WTC11 (cell line): ENCODE data around the gene TSPAN32.

ENCODE experiments used
- AFF4 ChIP-seq: sonication (generic); formaldehyde crosslinking; IDR thresholded peaks from 2 replicates; pipeline ENCODE4 v1.8.1; 2023; ENCODE audit warnings: mild to moderate bottlenecking, missing genetic modification reagents, borderline replicate concordance
- ARID4B ChIP-seq: sonication (generic); formaldehyde crosslinking; IDR thresholded peaks from 2 replicates; pipeline ENCODE4 v1.8.0; 2023; ENCODE audit warnings: missing genetic modification reagents, mild to moderate bottlenecking, borderline replicate concordance
- CTCF ChIP-seq: fragments of 200-600 bp; IDR thresholded peaks from 2 replicates; pipeline ENCODE4 v1.8.0; 2022; ENCODE audit warnings: antibody characterized with exemption
- ESRRA ChIP-seq: sonication (generic); formaldehyde crosslinking; IDR thresholded peaks from 2 replicates; pipeline ENCODE4 v1.8.1; 2022; ENCODE audit warnings: mild to moderate bottlenecking, missing genetic modification reagents, borderline replicate concordance
- FOXP4 ChIP-seq: sonication (generic); formaldehyde crosslinking; IDR thresholded peaks from 2 replicates; pipeline ENCODE4 v1.8.0; 2022; ENCODE audit warnings: mild to moderate bottlenecking, missing genetic modification reagents
- GABPB1 ChIP-seq: sonication (generic); formaldehyde crosslinking; IDR thresholded peaks from 2 replicates; pipeline ENCODE4 v1.8.1; 2023; ENCODE audit warnings: mild to moderate bottlenecking, missing genetic modification reagents
- NR3C1 ChIP-seq: sonication (generic); formaldehyde crosslinking; conservative IDR thresholded peaks from 2 replicates; pipeline ENCODE4 v1.8.1; 2023; ENCODE audit warnings: low read depth, mild to moderate bottlenecking, missing genetic modification reagents
- SOX15 ChIP-seq: fragments of 250-450 bp; sonication (Bioruptor Pico); IDR thresholded peaks from 2 replicates; pipeline ENCODE4 v1.9.0; 2021; ENCODE audit warnings: mild to moderate bottlenecking
- TF ChIP-seq, protein P1 (sequence below): sonication (generic); formaldehyde crosslinking; IDR thresholded peaks from 2 replicates; pipeline ENCODE4 v1.8.1; 2023; ENCODE audit warnings: mild to moderate bottlenecking, missing genetic modification reagents
- TF ChIP-seq, protein P2 (sequence below): sonication (generic); formaldehyde crosslinking; IDR thresholded peaks from 2 replicates; pipeline ENCODE4 v1.8.1; 2022; ENCODE audit warnings: low read depth, mild to moderate bottlenecking, moderate library complexity, missing genetic modification reagents, borderline replicate concordance
- TF ChIP-seq, protein P3 (sequence below): sonication (generic); formaldehyde crosslinking; IDR thresholded peaks from 2 replicates; pipeline ENCODE4 v1.8.0; 2022; ENCODE audit warnings: missing genetic modification reagents
- TF ChIP-seq, protein P4 (sequence below): sonication (generic); formaldehyde crosslinking; IDR thresholded peaks from 2 replicates; pipeline ENCODE4 v1.8.1; 2023; ENCODE audit warnings: mild to moderate bottlenecking, missing genetic modification reagents, moderate library complexity
- TF ChIP-seq, protein P5 (sequence below): fragments of 250-450 bp; sonication (Bioruptor Pico); IDR thresholded peaks from 2 replicates; pipeline ENCODE4 v1.9.0; 2021; ENCODE audit warnings: mild to moderate bottlenecking, borderline replicate concordance

- TF ChIP-seq, protein P1, sequence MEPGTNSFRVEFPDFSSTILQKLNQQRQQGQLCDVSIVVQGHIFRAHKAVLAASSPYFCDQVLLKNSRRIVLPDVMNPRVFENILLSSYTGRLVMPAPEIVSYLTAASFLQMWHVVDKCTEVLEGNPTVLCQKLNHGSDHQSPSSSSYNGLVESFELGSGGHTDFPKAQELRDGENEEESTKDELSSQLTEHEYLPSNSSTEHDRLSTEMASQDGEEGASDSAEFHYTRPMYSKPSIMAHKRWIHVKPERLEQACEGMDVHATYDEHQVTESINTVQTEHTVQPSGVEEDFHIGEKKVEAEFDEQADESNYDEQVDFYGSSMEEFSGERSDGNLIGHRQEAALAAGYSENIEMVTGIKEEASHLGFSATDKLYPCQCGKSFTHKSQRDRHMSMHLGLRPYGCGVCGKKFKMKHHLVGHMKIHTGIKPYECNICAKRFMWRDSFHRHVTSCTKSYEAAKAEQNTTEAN (CRISPR knock-in tag): no peak
- TF ChIP-seq CTCF (no peak), AFF4 (CRISPR knock-in tag) (no peak), GABPB1 (CRISPR knock-in tag) (no peak), NR3C1 (CRISPR knock-in tag) (no peak), ESRRA (CRISPR knock-in tag) (no peak), FOXP4 (no peak), SOX15 (CRISPR knock-in tag) (no peak), ARID4B (no peak)
- TF ChIP-seq, protein P2, sequence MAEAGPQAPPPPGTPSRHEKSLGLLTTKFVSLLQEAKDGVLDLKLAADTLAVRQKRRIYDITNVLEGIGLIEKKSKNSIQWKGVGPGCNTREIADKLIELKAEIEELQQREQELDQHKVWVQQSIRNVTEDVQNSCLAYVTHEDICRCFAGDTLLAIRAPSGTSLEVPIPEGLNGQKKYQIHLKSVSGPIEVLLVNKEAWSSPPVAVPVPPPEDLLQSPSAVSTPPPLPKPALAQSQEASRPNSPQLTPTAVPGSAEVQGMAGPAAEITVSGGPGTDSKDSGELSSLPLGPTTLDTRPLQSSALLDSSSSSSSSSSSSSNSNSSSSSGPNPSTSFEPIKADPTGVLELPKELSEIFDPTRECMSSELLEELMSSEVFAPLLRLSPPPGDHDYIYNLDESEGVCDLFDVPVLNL (CRISPR knock-in tag): no peak
- TF ChIP-seq, protein P3, sequence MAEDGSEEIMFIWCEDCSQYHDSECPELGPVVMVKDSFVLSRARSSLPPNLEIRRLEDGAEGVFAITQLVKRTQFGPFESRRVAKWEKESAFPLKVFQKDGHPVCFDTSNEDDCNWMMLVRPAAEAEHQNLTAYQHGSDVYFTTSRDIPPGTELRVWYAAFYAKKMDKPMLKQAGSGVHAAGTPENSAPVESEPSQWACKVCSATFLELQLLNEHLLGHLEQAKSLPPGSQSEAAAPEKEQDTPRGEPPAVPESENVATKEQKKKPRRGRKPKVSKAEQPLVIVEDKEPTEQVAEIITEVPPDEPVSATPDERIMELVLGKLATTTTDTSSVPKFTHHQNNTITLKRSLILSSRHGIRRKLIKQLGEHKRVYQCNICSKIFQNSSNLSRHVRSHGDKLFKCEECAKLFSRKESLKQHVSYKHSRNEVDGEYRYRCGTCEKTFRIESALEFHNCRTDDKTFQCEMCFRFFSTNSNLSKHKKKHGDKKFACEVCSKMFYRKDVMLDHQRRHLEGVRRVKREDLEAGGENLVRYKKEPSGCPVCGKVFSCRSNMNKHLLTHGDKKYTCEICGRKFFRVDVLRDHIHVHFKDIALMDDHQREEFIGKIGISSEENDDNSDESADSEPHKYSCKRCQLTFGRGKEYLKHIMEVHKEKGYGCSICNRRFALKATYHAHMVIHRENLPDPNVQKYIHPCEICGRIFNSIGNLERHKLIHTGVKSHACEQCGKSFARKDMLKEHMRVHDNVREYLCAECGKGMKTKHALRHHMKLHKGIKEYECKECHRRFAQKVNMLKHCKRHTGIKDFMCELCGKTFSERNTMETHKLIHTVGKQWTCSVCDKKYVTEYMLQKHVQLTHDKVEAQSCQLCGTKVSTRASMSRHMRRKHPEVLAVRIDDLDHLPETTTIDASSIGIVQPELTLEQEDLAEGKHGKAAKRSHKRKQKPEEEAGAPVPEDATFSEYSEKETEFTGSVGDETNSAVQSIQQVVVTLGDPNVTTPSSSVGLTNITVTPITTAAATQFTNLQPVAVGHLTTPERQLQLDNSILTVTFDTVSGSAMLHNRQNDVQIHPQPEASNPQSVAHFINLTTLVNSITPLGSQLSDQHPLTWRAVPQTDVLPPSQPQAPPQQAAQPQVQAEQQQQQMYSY (CRISPR knock-in tag): no peak
- TF ChIP-seq, protein P4, sequence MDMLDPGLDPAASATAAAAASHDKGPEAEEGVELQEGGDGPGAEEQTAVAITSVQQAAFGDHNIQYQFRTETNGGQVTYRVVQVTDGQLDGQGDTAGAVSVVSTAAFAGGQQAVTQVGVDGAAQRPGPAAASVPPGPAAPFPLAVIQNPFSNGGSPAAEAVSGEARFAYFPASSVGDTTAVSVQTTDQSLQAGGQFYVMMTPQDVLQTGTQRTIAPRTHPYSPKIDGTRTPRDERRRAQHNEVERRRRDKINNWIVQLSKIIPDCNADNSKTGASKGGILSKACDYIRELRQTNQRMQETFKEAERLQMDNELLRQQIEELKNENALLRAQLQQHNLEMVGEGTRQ (CRISPR knock-in tag): no peak
- TF ChIP-seq, protein P5, sequence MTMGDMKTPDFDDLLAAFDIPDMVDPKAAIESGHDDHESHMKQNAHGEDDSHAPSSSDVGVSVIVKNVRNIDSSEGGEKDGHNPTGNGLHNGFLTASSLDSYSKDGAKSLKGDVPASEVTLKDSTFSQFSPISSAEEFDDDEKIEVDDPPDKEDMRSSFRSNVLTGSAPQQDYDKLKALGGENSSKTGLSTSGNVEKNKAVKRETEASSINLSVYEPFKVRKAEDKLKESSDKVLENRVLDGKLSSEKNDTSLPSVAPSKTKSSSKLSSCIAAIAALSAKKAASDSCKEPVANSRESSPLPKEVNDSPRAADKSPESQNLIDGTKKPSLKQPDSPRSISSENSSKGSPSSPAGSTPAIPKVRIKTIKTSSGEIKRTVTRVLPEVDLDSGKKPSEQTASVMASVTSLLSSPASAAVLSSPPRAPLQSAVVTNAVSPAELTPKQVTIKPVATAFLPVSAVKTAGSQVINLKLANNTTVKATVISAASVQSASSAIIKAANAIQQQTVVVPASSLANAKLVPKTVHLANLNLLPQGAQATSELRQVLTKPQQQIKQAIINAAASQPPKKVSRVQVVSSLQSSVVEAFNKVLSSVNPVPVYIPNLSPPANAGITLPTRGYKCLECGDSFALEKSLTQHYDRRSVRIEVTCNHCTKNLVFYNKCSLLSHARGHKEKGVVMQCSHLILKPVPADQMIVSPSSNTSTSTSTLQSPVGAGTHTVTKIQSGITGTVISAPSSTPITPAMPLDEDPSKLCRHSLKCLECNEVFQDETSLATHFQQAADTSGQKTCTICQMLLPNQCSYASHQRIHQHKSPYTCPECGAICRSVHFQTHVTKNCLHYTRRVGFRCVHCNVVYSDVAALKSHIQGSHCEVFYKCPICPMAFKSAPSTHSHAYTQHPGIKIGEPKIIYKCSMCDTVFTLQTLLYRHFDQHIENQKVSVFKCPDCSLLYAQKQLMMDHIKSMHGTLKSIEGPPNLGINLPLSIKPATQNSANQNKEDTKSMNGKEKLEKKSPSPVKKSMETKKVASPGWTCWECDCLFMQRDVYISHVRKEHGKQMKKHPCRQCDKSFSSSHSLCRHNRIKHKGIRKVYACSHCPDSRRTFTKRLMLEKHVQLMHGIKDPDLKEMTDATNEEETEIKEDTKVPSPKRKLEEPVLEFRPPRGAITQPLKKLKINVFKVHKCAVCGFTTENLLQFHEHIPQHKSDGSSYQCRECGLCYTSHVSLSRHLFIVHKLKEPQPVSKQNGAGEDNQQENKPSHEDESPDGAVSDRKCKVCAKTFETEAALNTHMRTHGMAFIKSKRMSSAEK (CRISPR knock-in tag): no peak
Observed at GRCh38 chr11:2311353-2312133, 9.7 kb downstream of the TSPAN32 start.
